HEK293 (cell line): ENCODE results near the gene PAQR9.

Source experiments
- KLF10 ChIP-seq: fragments of 450-650 bp; IDR thresholded peaks from 2 replicates; pipeline ENCODE4 v1.5.1; 2018; ENCODE audit warnings: missing biosample characterization, mild to moderate bottlenecking, missing genetic modification characterization
- KLF16 ChIP-seq: fragments of 450-650 bp; formaldehyde crosslinking; IDR thresholded peaks from 2 replicates; pipeline ENCODE4 v1.5.1; 2017; ENCODE audit warnings: missing biosample characterization, missing genetic modification characterization
- OSR2 ChIP-seq: fragments of 450-650 bp; formaldehyde crosslinking; IDR thresholded peaks from 2 replicates; pipeline ENCODE4 v1.5.1; 2016; ENCODE audit warnings: missing biosample characterization, missing genetic modification characterization
- YY2 ChIP-seq: fragments of 450-650 bp; formaldehyde crosslinking; IDR thresholded peaks from 2 replicates; pipeline ENCODE4 v1.5.1; 2016; ENCODE audit warnings: missing biosample characterization, missing genetic modification characterization
- ZBTB17 ChIP-seq: fragments of 450-650 bp; formaldehyde crosslinking; IDR thresholded peaks from 2 replicates; pipeline ENCODE4 v1.5.1; 2016; ENCODE audit warnings: missing biosample characterization, missing genetic modification characterization
- ZBTB20 ChIP-seq: fragments of 450-650 bp; formaldehyde crosslinking; IDR thresholded peaks from 2 replicates; pipeline ENCODE4 v1.5.1; 2016; ENCODE audit warnings: missing biosample characterization, missing genetic modification characterization
- ZFP41 ChIP-seq: fragments of 450-650 bp; formaldehyde crosslinking; IDR thresholded peaks from 2 replicates; pipeline ENCODE4 v1.5.1; 2016; ENCODE audit warnings: missing biosample characterization, missing genetic modification characterization, borderline replicate concordance
- ZIC2 ChIP-seq: fragments of 450-650 bp; formaldehyde crosslinking; IDR thresholded peaks from 2 replicates; pipeline ENCODE4 v1.5.1; 2016; ENCODE audit warnings: missing biosample characterization, missing genetic modification characterization
- ZNF157 ChIP-seq: fragments of 450-650 bp; formaldehyde crosslinking; IDR thresholded peaks from 2 replicates; pipeline ENCODE4 v1.5.1; 2016; ENCODE audit warnings: missing biosample characterization, missing genetic modification characterization
- ZNF175 ChIP-seq: fragments of 450-650 bp; formaldehyde crosslinking; IDR thresholded peaks from 2 replicates; pipeline ENCODE4 v1.5.1; 2016; ENCODE audit warnings: missing biosample characterization, missing genetic modification characterization
- ZNF18 ChIP-seq: fragments of 450-650 bp; formaldehyde crosslinking; IDR thresholded peaks from 2 replicates; pipeline ENCODE4 v1.5.1; 2016; ENCODE audit warnings: missing biosample characterization, missing genetic modification characterization
- ZNF19 ChIP-seq: fragments of 450-650 bp; formaldehyde crosslinking; IDR thresholded peaks from 2 replicates; pipeline ENCODE4; 2016; ENCODE audit warnings: missing biosample characterization, missing genetic modification characterization, low read depth
- ZNF211 ChIP-seq: fragments of 450-650 bp; formaldehyde crosslinking; IDR thresholded peaks from 2 replicates; pipeline ENCODE4 v1.5.1; 2016; ENCODE audit warnings: low read depth, missing biosample characterization, missing genetic modification characterization
- ZNF214 ChIP-seq: fragments of 450-650 bp; formaldehyde crosslinking; IDR thresholded peaks from 2 replicates; pipeline ENCODE4 v1.5.1; 2017; ENCODE audit warnings: missing biosample characterization, mild to moderate bottlenecking, missing genetic modification characterization, borderline replicate concordance
- ZNF239 ChIP-seq: fragments of 450-650 bp; formaldehyde crosslinking; IDR thresholded peaks from 2 replicates; pipeline ENCODE4 v1.5.1; 2016; ENCODE audit warnings: missing biosample characterization, missing genetic modification characterization
- ZNF24 ChIP-seq: fragments of 450-650 bp; formaldehyde crosslinking; IDR thresholded peaks from 2 replicates; pipeline ENCODE4 v1.5.1; 2016; ENCODE audit warnings: missing biosample characterization, missing genetic modification characterization
- ZNF335 ChIP-seq: fragments of 450-650 bp; formaldehyde crosslinking; conservative IDR thresholded peaks from 2 replicates; pipeline ENCODE4 v1.5.1; 2016; ENCODE audit warnings: missing biosample characterization, missing genetic modification characterization
- ZNF341 ChIP-seq: fragments of 450-650 bp; formaldehyde crosslinking; IDR thresholded peaks from 2 replicates; pipeline ENCODE4; 2016; ENCODE audit warnings: low read depth, missing biosample characterization, missing genetic modification characterization
- ZNF391 ChIP-seq: fragments of 450-650 bp; formaldehyde crosslinking; IDR thresholded peaks from 2 replicates; pipeline ENCODE4 v1.5.1; 2016; ENCODE audit warnings: low read depth, missing biosample characterization, missing genetic modification characterization, borderline replicate concordance
- ZNF423 ChIP-seq: fragments of 450-650 bp; formaldehyde crosslinking; IDR thresholded peaks from 2 replicates; pipeline ENCODE4 v1.5.1; 2016; ENCODE audit warnings: missing biosample characterization, missing genetic modification characterization
- ZNF501 ChIP-seq: fragments of 450-650 bp; formaldehyde crosslinking; IDR thresholded peaks from 2 replicates; pipeline ENCODE4 v1.5.1; 2016; ENCODE audit warnings: missing biosample characterization, missing genetic modification characterization
- ZNF513 ChIP-seq: fragments of 450-650 bp; IDR thresholded peaks from 2 replicates; pipeline ENCODE4 v1.5.1; 2018; ENCODE audit warnings: missing biosample characterization, missing genetic modification characterization
- ZNF521 ChIP-seq: fragments of 450-650 bp; formaldehyde crosslinking; IDR thresholded peaks from 2 replicates; pipeline ENCODE4 v1.5.1; 2017; ENCODE audit warnings: missing biosample characterization, mild to moderate bottlenecking, missing genetic modification characterization
- ZNF549 ChIP-seq: fragments of 450-650 bp; IDR thresholded peaks from 2 replicates; pipeline ENCODE4 v1.5.1; 2018; ENCODE audit warnings: missing biosample characterization, missing genetic modification characterization, mild to moderate bottlenecking, inconsistent platforms, moderate library complexity
- ZNF610 ChIP-seq: fragments of 450-650 bp; formaldehyde crosslinking; IDR thresholded peaks from 2 replicates; pipeline ENCODE4 v1.5.1; 2016; ENCODE audit warnings: missing biosample characterization, missing genetic modification characterization, borderline replicate concordance
- ZNF670 ChIP-seq: fragments of 450-650 bp; formaldehyde crosslinking; IDR thresholded peaks from 2 replicates; pipeline ENCODE4 v1.5.1; 2016; ENCODE audit warnings: missing biosample characterization, missing genetic modification characterization, low read depth
- ZNF76 ChIP-seq: fragments of 450-650 bp; formaldehyde crosslinking; IDR thresholded peaks from 2 replicates; pipeline ENCODE4; 2016; ENCODE audit warnings: low read depth, missing biosample characterization, missing genetic modification characterization, borderline replicate concordance
- ZNF777 ChIP-seq: fragments of 450-650 bp; formaldehyde crosslinking; IDR thresholded peaks from 2 replicates; pipeline ENCODE4 v1.5.1; 2017; ENCODE audit warnings: missing biosample characterization, missing genetic modification characterization, borderline replicate concordance
- ZNF843 ChIP-seq: fragments of 450-650 bp; formaldehyde crosslinking; IDR thresholded peaks from 2 replicates; pipeline ENCODE4 v1.5.1; 2016; ENCODE audit warnings: missing biosample characterization, missing genetic modification characterization
- TF ChIP-seq, protein P1 (sequence below): fragments of 450-650 bp; formaldehyde crosslinking; IDR thresholded peaks from 2 replicates; pipeline ENCODE4 v1.5.1; 2016; ENCODE audit warnings: missing biosample characterization, missing genetic modification characterization
- TF ChIP-seq, protein P2 (sequence below): fragments of 450-650 bp; formaldehyde crosslinking; IDR thresholded peaks from 2 replicates; pipeline ENCODE4 v1.5.1; 2016; ENCODE audit warnings: missing biosample characterization, missing genetic modification characterization, low read depth
- TF ChIP-seq, protein P3 (sequence below): fragments of 450-650 bp; formaldehyde crosslinking; IDR thresholded peaks from 2 replicates; pipeline ENCODE4 v1.5.1; 2016; ENCODE audit warnings: missing biosample characterization, missing genetic modification characterization
- TF ChIP-seq, protein P4 (sequence below): fragments of 450-650 bp; formaldehyde crosslinking; IDR thresholded peaks from 2 replicates; pipeline ENCODE4 v1.5.1; 2016; ENCODE audit warnings: missing biosample characterization, missing genetic modification characterization

PAQR9 gene

GRCh38 chr3:142976621-142977398 is 13.3 kb upstream of the PAQR9 start (continued):
- TF ChIP-seq ZNF391 (no peak), ZNF549 (tag by site-specific recombination) (no peak), KLF10 (tag by site-specific recombination) (no peak), OSR2 (no peak), ZNF610 (tag by site-specific recombination) (no peak), ZIC2 (tag by site-specific recombination) (no peak), ZNF777 (tag by site-specific recombination) (no peak), ZNF19 (tag by site-specific recombination) (no peak), ZBTB17 (tag by site-specific recombination) (peak; percentile 87), ZNF501 (tag by site-specific recombination) (no peak), ZNF335 (tag by site-specific recombination) (no peak), ZNF24 (no peak), KLF16 (tag by site-specific recombination) (no peak), YY2 (no peak), ZNF76 (tag by site-specific recombination) (no peak), ZNF18 (tag by site-specific recombination) (no peak), ZNF423 (no peak), ZNF513 (tag by site-specific recombination) (no peak), ZNF521 (tag by site-specific recombination) (no peak), ZFP41 (no peak), ZNF214 (tag by site-specific recombination) (no peak), ZNF670 (tag by site-specific recombination) (no peak), ZNF341 (tag by site-specific recombination) (no peak), ZNF843 (tag by site-specific recombination) (no peak), ZNF211 (no peak), ZNF175 (tag by site-specific recombination) (no peak), ZBTB20 (tag by site-specific recombination) (peak; percentile 97), ZNF157 (tag by site-specific recombination) (no peak), ZNF239 (tag by site-specific recombination) (no peak)
- TF ChIP-seq, protein P1, sequence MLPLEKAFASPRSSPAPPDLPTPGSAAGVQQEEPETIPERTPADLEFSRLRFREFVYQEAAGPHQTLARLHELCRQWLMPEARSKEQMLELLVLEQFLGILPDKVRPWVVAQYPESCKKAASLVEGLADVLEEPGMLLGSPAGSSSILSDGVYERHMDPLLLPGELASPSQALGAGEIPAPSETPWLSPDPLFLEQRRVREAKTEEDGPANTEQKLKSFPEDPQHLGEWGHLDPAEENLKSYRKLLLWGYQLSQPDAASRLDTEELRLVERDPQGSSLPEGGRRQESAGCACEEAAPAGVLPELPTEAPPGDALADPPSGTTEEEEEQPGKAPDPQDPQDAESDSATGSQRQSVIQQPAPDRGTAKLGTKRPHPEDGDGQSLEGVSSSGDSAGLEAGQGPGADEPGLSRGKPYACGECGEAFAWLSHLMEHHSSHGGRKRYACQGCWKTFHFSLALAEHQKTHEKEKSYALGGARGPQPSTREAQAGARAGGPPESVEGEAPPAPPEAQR (tag by site-specific recombination): no peak
- TF ChIP-seq, protein P2, sequence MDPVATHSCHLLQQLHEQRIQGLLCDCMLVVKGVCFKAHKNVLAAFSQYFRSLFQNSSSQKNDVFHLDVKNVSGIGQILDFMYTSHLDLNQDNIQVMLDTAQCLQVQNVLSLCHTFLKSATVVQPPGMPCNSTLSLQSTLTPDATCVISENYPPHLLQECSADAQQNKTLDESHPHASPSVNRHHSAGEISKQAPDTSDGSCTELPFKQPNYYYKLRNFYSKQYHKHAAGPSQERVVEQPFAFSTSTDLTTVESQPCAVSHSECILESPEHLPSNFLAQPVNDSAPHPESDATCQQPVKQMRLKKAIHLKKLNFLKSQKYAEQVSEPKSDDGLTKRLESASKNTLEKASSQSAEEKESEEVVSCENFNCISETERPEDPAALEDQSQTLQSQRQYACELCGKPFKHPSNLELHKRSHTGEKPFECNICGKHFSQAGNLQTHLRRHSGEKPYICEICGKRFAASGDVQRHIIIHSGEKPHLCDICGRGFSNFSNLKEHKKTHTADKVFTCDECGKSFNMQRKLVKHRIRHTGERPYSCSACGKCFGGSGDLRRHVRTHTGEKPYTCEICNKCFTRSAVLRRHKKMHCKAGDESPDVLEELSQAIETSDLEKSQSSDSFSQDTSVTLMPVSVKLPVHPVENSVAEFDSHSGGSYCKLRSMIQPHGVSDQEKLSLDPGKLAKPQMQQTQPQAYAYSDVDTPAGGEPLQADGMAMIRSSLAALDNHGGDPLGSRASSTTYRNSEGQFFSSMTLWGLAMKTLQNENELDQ (tag by site-specific recombination): no peak
- TF ChIP-seq, protein P3, sequence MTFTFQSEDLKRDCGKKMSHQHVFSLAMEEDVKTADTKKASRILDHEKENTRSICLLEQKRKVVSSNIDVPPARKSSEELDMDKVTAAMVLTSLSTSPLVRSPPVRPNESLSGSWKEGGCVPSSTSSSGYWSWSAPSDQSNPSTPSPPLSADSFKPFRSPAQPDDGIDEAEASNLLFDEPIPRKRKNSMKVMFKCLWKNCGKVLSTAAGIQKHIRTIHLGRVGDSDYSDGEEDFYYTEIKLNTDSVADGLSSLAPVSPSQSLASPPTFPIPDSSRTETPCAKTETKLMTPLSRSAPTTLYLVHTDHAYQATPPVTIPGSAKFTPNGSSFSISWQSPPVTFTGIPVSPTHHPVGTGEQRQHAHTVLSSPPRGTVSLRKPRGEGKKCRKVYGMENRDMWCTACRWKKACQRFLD (tag by site-specific recombination): no peak
- TF ChIP-seq, protein P4, sequence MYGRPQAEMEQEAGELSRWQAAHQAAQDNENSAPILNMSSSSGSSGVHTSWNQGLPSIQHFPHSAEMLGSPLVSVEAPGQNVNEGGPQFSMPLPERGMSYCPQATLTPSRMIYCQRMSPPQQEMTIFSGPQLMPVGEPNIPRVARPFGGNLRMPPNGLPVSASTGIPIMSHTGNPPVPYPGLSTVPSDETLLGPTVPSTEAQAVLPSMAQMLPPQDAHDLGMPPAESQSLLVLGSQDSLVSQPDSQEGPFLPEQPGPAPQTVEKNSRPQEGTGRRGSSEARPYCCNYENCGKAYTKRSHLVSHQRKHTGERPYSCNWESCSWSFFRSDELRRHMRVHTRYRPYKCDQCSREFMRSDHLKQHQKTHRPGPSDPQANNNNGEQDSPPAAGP (tag by site-specific recombination): no peak
